T-cell (primary cell): ENCODE data around the gene PHRF1. TPM values are rescaled to one million over a fixed set of nuclear protein-coding genes. Genes with fewer than 3 reads are reported as not detected.
A peak's percentile ranks its signal among the peaks of the same experiment; 100 is the strongest.
"Not testable (repeated sequence)": the region's sequence is repeated elsewhere in the genome, so short reads cannot be mapped to it uniquely, and the experiment has no call there.

Experiments used
- ATAC-seq, 4 experiments: fragments of 200-7000 bp in 3 of 4; fragments of 150-1000 bp in 1 of 4; cut with Tn5 transposase; replicated peaks in 1 of 4; 1 replicate in 3 of 4; 2 replicates in 1 of 4; pipeline ENCODE4 v1.10.0; 2021; ENCODE audit warnings: moderate library complexity in 3 of 4, mild to moderate bottlenecking in 2 of 4, moderate number of reproducible peaks in 1 of 4
- CTCF ChIA-PET, 2 donors: fragments of 300-600 bp; sonication (Branson Sonifier 250); formaldehyde crosslinking; loops; one replicate each; lab custom pipeline; 2022; ENCODE audit warnings: antibody characterized with exemption in 2 of 2; lab: Charles Lee
- POLR2A ChIA-PET, 2 donors: fragments of 300-600 bp; sonication (Branson Sonifier 250); formaldehyde crosslinking; loops; one replicate each; lab custom pipeline; 2022; ENCODE audit warnings: antibody characterized with exemption in 2 of 2; lab: Charles Lee
- DNase-seq, 35 experiments: peaks; one replicate each; pipeline versions ENCODE4 v3.0.0 to v3.0.0-alpha.2; 2013 to 2023
- H3K27ac ChIP-seq: one replicate; pipeline ENCODE4 v1.5.1; 2013; ENCODE audit warnings: low read length
- H3K27me3 ChIP-seq, 2 experiments: replicated peaks in 1 of 2; 1 replicate in 1 of 2; 2 replicates in 1 of 2; pipeline versions ENCODE4 v1.6.1 to v1.7.0; 2013; ENCODE audit warnings: low read length in 1 of 2, mixed read lengths in 1 of 2; ENCODE audit not compliant: control insufficient read depth in 2 of 2, insufficient read depth in 2 of 2; ENCODE audit errors: extremely low read depth in 1 of 2
- H3K36me3 ChIP-seq, 2 donors: 1 replicate in 1 of 2; 2 replicates in 1 of 2; pipeline versions ENCODE4 v1.6.1 to v1.7.0; 2013; ENCODE audit warnings: low read length in 1 of 2; ENCODE audit not compliant: control insufficient read depth in 2 of 2, insufficient read depth in 1 of 2; ENCODE audit errors: extremely low read depth in 1 of 2
- H3K4me1 ChIP-seq, 2 experiments: 1 replicate in 1 of 2; 2 replicates in 1 of 2; pipeline versions ENCODE4 v1.6.1 to v1.7.0; 2013; ENCODE audit warnings: low read length in 2 of 2, mixed read lengths in 1 of 2; ENCODE audit not compliant: insufficient read depth in 2 of 2, control insufficient read depth in 1 of 2; ENCODE audit errors: extremely low read depth in 1 of 2
- H3K4me3 ChIP-seq, 2 donors: 1 replicate in 1 of 2; 2 replicates in 1 of 2; pipeline versions ENCODE4 v1.5.1 to v1.7.0; 2013; ENCODE audit warnings: mild to moderate bottlenecking in 2 of 2, low read length in 1 of 2, moderate library complexity in 1 of 2; ENCODE audit not compliant: control insufficient read depth in 1 of 2; ENCODE audit errors: extremely low read depth in 1 of 2
- H3K9me3 ChIP-seq: 2 replicates; pipeline ENCODE4 v1.7.0; 2013
- H3K27ac Mint-ChIP-seq, 2 donors: one replicate each; pipeline ENCODE4 v1.8.0; 2020 to 2021; ENCODE audit warnings: mild to moderate bottlenecking in 2 of 2, mixed read lengths in 2 of 2
- H3K27me3 Mint-ChIP-seq, 2 donors: one replicate each; pipeline ENCODE4 v1.8.0; 2021 to 2022; ENCODE audit warnings: mixed read lengths in 2 of 2
- H3K36me3 Mint-ChIP-seq: one replicate; pipeline ENCODE4 v1.8.0; 2021; ENCODE audit warnings: mixed read lengths
- H3K4me1 Mint-ChIP-seq, 3 donors: one replicate each; pipeline ENCODE4 v1.8.0; 2020 to 2022; ENCODE audit warnings: mixed read lengths in 3 of 3, mild to moderate bottlenecking in 1 of 3
- H3K4me3 Mint-ChIP-seq, 3 donors: one replicate each; pipeline ENCODE4 v1.8.0; 2020 to 2022; ENCODE audit warnings: mild to moderate bottlenecking in 3 of 3, mixed read lengths in 3 of 3, moderate library complexity in 3 of 3
- H3K9me3 Mint-ChIP-seq, 3 donors: one replicate each; pipeline ENCODE4 v1.8.0; 2020 to 2022; ENCODE audit warnings: mixed read lengths in 3 of 3
- WGBS: methylation state at CpG from one replicate; pipeline ENCODE4 v1.1.5; 2013; ENCODE audit warnings: missing lambda C conversion rate; ENCODE audit not compliant: insufficient coverage; 5-methylcytosine and 5-hydroxymethylcytosine counted together
- total RNA-seq, 35 experiments: library from RNA in 6 of 35; stranded (reverse) in 6 of 35; fragments of 120-200 nt in 1 of 35; gene quantifications; one replicate each; pipeline versions ENCODE4 v1.2.1 to v1.2.4 and lab custom pipeline; 2013 to 2026

The PHRF1 gene
- total RNA-seq, 5 donors from 2014 or later (not counting 1 experiment from before 2014, with no cell fraction given), result 40.2 to 69.4 (median 66.3) TPM

GRCh38 chr11:653136-653535, 76.9 kb downstream of the PHRF1 start:
- H3K27ac Mint-ChIP-seq, CTCF ChIA-PET, H3K27ac ChIP-seq, H3K27me3 Mint-ChIP-seq, H3K9me3 ChIP-seq, H3K4me1 ChIP-seq, H3K9me3 Mint-ChIP-seq, H3K4me3 Mint-ChIP-seq, ATAC-seq, H3K27me3 ChIP-seq, H3K36me3 Mint-ChIP-seq, H3K4me3 ChIP-seq, H3K4me1 Mint-ChIP-seq, DNase-seq: not testable (repeated sequence)
- WGBS, result 98% methylated on average over 13 of the region's 14 CpGs
- H3K36me3 ChIP-seq, result peaks cover 7 to 24% of the 10 kb centered on the region in 2 donors
- POLR2A ChIA-PET, result interaction anchor here in 1 of 2 donors (0.6 kb wide), 1 partner anchor 73 kb away, joined by 3 read pairs; no protein-coding TSS in a partner anchor

GRCh38 chr11:653837-654236, 77.6 kb downstream of the PHRF1 start:
- no peaks in the 10 kb centered on the region for H3K9me3 ChIP-seq
- no peak for DNase-seq
- no peaks in the 10 kb centered on the region for H3K27me3 Mint-ChIP-seq
- no peaks in the 10 kb centered on the region for H3K9me3 Mint-ChIP-seq
- POLR2A ChIA-PET, result no interaction called here
- H3K27me3 ChIP-seq, result no peaks in the 10 kb centered on the region
- no peaks in the 10 kb centered on the region for H3K4me1 ChIP-seq
- no peaks in the 10 kb centered on the region for H3K4me1 Mint-ChIP-seq
- ATAC-seq, result peak in 1 of 4 experiments; percentile 22
- CTCF ChIA-PET, result no interaction called here
- H3K4me3 ChIP-seq, result no peak overlapping the region
- WGBS, result 99% methylated on average over 9 of the region's 15 CpGs
- no peak overlapping the region for H3K27ac Mint-ChIP-seq
- no peak overlapping the region for H3K4me3 Mint-ChIP-seq
- H3K27ac ChIP-seq, result no peak overlapping the region
- H3K36me3 Mint-ChIP-seq, result peaks cover 3% of the 10 kb centered on the region
- H3K36me3 ChIP-seq, result peaks cover 10 to 24% of the 10 kb centered on the region in 2 donors

- H3K4me3 Mint-ChIP-seq, CTCF ChIA-PET, H3K27ac ChIP-seq, H3K9me3 ChIP-seq, H3K27me3 Mint-ChIP-seq, H3K27ac Mint-ChIP-seq, H3K4me3 ChIP-seq, POLR2A ChIA-PET, H3K36me3 Mint-ChIP-seq, H3K4me1 Mint-ChIP-seq, ATAC-seq, H3K9me3 Mint-ChIP-seq, DNase-seq, H3K27me3 ChIP-seq, H3K4me1 ChIP-seq: not testable (repeated sequence)
- H3K36me3 ChIP-seq, result peaks cover 13 to 30% of the 10 kb centered on the region in 2 donors
- WGBS, result 96% methylated on average over 6 of the region's 12 CpGs
Measured at GRCh38 chr11:654444-654843, 78.2 kb downstream of the PHRF1 start.

GRCh38 chr11:655036-655726, 78.9 kb downstream of the PHRF1 start:
- H3K9me3 ChIP-seq, result no peaks in the 10 kb centered on the region
- no peak for ATAC-seq
- no peaks in the 10 kb centered on the region for H3K9me3 Mint-ChIP-seq
- H3K4me3 ChIP-seq, result no peak overlapping the region
- peaks cover 9% of the 10 kb centered on the region for H3K36me3 Mint-ChIP-seq
- ChIA-PET CTCF (interaction anchor here in 1 of 2 donors (0.7 kb wide), 1 partner anchor 78 kb away, joined by 3 read pairs; no protein-coding TSS in a partner anchor), POLR2A (interaction anchor here in 1 of 2 donors (0.6 kb wide), 1 partner anchor 44 kb away, joined by 3 read pairs; no protein-coding TSS in a partner anchor)
- H3K4me1 Mint-ChIP-seq, result no peaks in the 10 kb centered on the region
- H3K4me1 ChIP-seq, result no peaks in the 10 kb centered on the region
- no peaks in the 10 kb centered on the region for H3K27me3 Mint-ChIP-seq
- H3K36me3 ChIP-seq, result peaks cover 18 to 36% of the 10 kb centered on the region in 2 donors
- no peak overlapping the region for H3K27ac ChIP-seq
- WGBS, result 97% methylated on average over 24 of the region's 30 CpGs
- no peak overlapping the region for H3K27ac Mint-ChIP-seq
- H3K4me3 Mint-ChIP-seq, result no peak overlapping the region
- no peaks in the 10 kb centered on the region for H3K27me3 ChIP-seq
- DNase-seq, result no peak

- WGBS, result 96% methylated on average over 10 of the region's 14 CpGs
- Histone ChIP-seq H3K4me3 (no peak overlapping the region), H3K36me3 (peaks cover 18 to 34% of the 10 kb centered on the region in 2 donors), H3K27me3 (no peaks in the 10 kb centered on the region), H3K9me3 (no peaks in the 10 kb centered on the region), H3K27ac (no peak overlapping the region), H3K4me1 (no peaks in the 10 kb centered on the region)
- H3K9me3 Mint-ChIP-seq, result no peaks in the 10 kb centered on the region
- H3K27ac Mint-ChIP-seq, result no peak overlapping the region
- ATAC-seq (no peak), DNase-seq (no peak)
- no peaks in the 10 kb centered on the region for H3K27me3 Mint-ChIP-seq
- CTCF ChIA-PET, result interaction anchor here in 1 of 2 donors (0.7 kb wide), 1 partner anchor 27 kb away, joined by 5 read pairs; no protein-coding TSS in a partner anchor
- H3K4me1 Mint-ChIP-seq, result no peaks in the 10 kb centered on the region
- POLR2A ChIA-PET, result interaction anchor here in 1 of 2 donors (0.7 kb wide), 2 partner anchors 29 to 428 kb away, joined by 6 read pairs; no protein-coding TSS in a partner anchor
- peaks cover 9% of the 10 kb centered on the region for H3K36me3 Mint-ChIP-seq
- H3K4me3 Mint-ChIP-seq, result no peak overlapping the region
Measured at GRCh38 chr11:656426-656825, 80.2 kb downstream of the PHRF1 start.

- H3K4me1 ChIP-seq, result no peaks in the 10 kb centered on the region
- ChIA-PET CTCF (no interaction called here), POLR2A (interaction anchor here in 1 of 2 donors (0.7 kb wide), 1 partner anchor 429 kb away, joined by 6 read pairs; no protein-coding TSS in a partner anchor)
- Mint-ChIP-seq H3K4me1 (no peaks in the 10 kb centered on the region), H3K4me3 (no peak overlapping the region), H3K36me3 (peaks cover 9% of the 10 kb centered on the region), H3K27me3 (no peaks in the 10 kb centered on the region), H3K9me3 (no peaks in the 10 kb centered on the region), H3K27ac (no peak overlapping the region)
- no peak overlapping the region for H3K4me3 ChIP-seq
- H3K27me3 ChIP-seq, result no peaks in the 10 kb centered on the region
- ATAC-seq, result no peak
- H3K9me3 ChIP-seq, result no peaks in the 10 kb centered on the region
- WGBS, result 96% methylated on average over 4 of the region's 7 CpGs
- no peak overlapping the region for H3K27ac ChIP-seq
- H3K36me3 ChIP-seq, result peaks cover 18 to 37% of the 10 kb centered on the region in 2 donors
- DNase-seq, result no peak
Measured at GRCh38 chr11:656866-657265, 80.6 kb downstream of the PHRF1 start.
